GM18517 (cell line): ENCODE results near the gene GALP.
"Not testable (repeated sequence)": the region's sequence is repeated elsewhere in the genome, so short reads cannot be mapped to it uniquely, and the experiment has no call there.

Source experiments
- ATAC-seq: cut with Tn5 transposase; IDR thresholded peaks from one replicate; pipeline ENCODE4 v1.9.1; 2021; ENCODE audit warnings: mild to moderate bottlenecking, moderate library complexity; ENCODE audit not compliant: unreplicated experiment

The GALP gene

DNA sequence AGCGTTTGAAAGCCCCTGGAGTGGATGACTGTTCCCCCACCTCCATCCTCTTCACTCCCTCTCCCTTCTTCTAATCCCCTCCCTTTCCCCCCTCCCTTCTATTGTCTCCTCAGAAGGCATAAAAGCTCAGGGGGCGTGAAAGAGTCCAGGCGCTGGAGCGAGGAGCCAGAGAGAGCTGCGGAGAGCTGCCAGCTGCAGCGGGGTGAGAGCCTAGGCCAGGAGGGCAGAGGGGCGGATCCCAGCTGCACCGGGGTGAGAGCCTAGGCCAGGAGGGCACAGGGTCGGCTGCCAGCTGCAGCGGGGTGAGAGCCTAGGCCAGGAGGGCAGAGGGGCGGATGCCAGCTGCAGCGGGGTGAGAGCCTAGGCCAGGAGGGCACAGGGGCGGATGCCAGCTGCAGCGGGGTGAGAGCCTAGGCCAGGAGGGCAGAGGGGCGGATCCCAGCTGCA, at the start of gene GALP:
Gene GALP (plus strand): TSS at position 148 of the 447 bp plus-strand sequence. CDS start 1,101 bp downstream, outside the sequence.
- not testable (repeated sequence) for ATAC-seq

DNA sequence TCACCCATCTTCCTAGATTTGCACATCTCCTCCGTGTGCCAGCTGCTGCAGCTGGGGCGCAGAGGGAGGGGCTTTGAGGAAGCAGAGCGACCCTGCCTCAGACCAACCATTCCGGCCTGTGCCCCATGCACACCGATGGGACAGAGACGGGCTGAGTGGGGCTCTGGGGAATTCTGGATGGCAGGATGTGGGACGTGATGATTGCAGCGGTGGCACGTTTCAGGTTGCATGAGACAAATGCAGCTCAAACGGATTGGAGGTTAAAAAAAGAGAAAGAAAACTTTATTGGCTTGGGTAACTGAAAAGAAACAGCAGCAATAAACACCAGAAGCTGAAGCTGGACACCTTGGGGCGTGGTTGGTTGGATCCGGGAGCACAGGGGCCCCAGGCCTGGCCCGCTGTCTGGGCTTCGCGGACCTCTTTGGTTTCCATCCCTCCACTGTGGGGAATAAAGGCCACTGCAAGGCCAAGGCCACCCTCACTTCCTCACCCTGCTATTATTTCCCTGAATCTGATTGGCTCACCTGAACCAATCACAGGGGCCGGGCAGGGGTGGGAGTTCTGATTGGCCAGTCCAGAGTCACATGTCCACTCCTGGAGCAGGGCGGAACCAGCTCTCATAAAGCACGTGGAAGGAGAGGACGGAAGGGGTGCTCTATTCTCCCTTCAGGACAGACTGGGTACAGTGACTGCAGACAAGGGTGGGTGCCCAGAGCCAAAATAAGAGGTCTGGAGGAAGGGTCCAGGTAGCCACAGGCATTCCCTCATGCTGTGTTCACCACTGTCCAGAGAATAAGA, 48.6 kb upstream of the GALP start:
- ATAC-seq = no peak

DNA sequence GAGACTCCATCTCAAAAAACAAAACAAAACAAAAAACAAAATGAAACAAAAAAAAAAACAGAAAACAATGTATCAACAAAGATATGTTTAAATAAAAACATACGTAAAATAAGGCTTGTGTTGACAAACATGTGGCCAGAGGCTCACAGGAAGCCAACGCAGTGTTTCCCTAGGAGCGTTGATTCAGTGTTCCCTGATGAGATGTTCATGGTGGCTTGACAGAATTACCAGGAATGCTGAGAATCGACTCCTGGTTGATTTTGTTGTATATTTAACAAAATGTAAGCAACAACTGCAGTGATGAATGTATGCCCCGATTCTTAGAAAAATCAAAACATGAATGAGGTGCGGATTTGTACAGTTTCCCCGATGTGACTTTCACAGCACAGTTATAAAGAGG, 45.8 kb upstream of the GALP start:
- no peak for ATAC-seq

DNA sequence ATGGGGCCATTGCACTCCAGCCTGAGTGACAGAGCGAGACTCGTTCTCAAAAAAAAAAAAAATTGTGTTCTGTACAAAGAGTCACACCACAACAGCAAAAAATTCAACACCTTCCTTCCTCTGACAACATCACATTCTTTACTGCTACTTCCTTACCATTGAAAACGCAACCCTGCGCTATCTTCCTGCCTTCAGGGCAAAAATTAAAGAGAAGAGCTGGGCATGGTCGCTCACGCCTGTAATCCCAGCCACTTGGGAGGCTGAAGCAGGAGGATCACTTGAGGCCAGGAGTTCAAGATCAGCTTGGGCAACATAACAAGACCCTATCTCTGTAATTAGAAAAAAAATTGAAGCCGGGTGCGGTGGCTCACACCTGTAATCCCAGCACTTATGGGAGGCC, 44.2 kb upstream of the GALP start:
- ATAC-seq = no peak

DNA sequence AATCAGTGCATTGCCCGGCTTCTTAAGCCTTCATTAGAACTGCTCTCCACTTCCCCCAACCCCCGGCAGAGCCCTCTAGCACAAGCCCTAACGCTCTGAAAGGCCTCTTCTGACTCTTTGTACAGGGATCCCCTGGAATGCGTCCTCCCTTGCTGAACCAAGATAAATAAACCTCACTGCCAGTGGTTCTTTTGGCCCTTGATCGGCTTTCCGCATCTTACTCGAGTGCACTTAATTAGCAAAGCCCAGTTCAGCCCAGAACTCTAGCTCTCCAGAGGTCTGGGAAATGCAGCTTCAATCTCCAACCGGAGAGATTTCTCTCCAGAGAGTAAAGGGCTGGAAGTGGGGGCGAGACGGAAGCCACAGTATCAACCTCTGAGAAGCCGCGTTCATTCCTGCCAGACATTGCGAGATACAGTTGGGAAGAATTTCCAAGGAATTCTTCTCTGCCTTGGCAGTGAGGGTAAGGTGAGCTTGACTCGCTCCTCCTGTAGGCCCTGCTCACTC, 43.4 kb upstream of the GALP start:
- ATAC-seq = no peak

DNA sequence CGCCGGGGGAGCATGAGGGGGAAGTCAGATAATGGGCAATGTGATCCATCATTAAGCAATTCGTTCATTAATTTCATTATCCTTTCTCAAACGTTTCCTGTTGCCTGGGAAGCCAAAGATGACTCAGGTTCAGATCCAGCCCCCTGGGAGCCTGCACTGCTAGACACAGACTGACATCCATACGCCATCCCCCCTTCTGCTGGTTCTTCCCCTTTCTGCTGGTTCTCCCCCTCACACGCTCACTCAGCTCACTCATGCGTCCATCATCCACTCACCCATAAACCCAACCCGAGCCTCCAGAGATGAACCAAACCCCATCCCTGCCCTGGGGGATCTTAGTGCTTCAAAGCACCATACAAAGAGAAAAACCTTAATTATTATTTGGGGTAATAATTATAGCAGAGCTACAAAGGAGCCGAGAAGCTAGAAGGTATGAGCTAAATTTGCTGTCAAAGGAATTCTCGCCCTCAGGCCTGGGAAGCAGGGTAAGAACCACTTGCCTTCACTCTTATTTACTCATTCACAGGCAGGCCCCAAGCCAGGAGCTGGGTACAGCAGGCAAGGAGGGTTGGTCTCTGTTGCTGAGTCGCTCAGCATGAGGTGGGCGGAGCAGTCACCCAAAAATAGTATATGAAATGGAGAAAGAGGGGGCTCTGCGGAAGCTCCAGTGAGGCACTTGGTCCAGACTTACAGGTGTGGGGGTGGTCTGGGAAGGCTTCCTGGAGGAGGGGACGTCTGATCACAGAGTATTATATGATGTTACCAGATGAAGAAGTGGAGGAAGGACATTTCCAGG, 41.8 kb upstream of the GALP start:
- ATAC-seq = no peak

DNA sequence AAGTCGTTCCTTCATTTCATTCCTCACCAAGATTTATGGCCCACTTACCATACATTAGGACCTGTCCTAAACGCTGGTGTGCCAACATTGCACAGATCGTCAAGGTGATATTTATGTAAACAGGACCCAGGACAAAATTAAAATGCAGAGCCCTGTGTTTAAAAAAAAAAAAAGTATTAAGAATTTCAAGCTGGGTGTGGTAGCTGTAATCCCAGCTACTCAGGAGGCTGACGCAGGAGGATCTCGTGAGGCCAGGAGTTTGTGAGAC, 41.2 kb upstream of the GALP start:
- ATAC-seq = no peak

DNA sequence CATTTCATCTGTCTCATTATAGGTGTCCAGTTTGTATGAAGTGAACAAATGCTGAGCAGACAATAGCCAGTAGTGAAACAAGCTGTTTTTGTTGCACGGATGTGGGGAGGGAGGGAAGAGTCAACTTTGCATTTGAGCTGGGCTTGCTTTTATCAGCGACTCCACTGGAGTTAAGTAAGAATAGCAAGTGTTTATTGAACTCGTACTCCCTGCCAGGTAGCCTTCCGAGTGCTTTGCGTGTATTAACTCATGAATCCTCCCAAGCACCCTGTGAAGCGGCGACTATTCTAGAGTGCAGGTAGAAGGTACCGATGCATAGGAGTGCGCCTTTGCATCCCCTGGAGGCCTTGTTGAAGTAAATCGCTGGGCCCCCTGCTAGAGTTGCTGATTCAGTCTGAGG, 39.4 kb upstream of the GALP start:
- ATAC-seq = no peak

DNA sequence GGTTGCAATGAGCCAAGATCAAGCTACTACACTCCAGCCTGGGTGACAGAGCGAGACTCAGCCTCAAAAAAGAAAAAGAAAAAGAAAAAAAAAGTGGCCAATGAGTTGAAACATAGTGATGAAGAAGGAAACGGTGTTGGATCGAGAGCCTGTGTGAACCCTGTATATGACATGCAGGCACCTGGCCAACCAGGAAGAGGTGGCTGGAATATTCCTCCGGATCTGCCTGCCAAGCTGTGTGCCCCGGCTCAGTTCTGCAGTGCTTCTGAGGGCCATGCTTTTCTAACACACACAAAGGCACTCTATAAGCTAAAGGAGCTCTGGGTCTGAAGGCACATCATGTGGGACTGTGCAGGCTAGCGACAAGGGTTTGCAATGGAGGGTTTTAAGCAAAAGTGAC, 38.4 kb upstream of the GALP start:
- no peak for ATAC-seq

DNA sequence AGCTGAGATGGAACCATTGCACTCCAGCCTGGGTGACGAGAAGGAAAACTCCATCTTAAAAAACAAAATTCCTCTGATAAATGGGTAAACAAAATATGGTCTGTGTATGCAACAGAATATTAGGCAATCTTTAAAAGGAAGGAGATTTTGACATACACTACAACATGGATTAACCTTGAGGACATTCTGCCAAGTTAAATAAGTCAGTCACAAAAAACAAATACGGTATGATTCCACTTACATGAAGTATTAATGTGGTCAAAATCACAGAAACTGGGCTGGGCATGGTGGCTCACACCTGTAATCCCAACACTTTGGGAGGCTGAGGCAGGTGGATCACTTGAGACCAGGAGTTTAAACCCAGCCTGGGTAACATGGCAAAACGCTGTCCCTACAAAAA, 37.7 kb upstream of the GALP start:
- no peak for ATAC-seq

DNA sequence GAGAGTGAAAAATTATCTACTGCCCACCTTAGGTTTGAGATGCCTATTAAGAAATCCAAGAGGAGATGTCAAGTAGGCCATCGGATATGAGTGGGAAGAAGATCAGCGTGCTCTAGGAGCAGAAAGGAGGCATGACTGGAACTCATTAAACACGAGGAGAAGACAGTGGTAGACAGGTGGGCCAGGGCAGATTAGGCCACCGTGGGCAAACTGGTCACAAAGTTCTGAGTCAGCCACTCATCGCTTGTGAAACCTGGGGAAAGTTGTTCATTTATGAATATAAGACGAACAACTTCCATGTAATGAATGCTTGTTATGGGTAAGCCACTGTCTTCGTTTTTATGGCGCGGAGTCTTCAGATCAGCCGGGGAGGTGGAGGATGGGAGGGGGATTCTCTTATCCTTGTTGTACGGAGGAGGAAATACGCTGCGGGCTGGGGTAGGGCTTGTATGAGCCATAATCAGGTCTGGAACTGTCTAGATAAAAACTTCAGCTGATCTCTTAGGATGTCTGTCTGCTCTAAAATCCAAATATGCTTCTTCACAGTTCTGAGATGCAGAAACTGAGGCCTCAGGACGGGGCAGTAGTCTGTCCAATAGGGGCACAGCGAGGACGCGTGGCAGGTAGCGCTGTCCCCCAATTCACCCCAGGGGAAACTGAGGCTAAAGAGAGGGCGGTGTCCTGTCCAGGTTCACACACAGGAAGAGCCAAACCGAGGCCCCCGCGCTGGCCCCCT, 35.8 kb upstream of the GALP start:
- no peak for ATAC-seq

DNA sequence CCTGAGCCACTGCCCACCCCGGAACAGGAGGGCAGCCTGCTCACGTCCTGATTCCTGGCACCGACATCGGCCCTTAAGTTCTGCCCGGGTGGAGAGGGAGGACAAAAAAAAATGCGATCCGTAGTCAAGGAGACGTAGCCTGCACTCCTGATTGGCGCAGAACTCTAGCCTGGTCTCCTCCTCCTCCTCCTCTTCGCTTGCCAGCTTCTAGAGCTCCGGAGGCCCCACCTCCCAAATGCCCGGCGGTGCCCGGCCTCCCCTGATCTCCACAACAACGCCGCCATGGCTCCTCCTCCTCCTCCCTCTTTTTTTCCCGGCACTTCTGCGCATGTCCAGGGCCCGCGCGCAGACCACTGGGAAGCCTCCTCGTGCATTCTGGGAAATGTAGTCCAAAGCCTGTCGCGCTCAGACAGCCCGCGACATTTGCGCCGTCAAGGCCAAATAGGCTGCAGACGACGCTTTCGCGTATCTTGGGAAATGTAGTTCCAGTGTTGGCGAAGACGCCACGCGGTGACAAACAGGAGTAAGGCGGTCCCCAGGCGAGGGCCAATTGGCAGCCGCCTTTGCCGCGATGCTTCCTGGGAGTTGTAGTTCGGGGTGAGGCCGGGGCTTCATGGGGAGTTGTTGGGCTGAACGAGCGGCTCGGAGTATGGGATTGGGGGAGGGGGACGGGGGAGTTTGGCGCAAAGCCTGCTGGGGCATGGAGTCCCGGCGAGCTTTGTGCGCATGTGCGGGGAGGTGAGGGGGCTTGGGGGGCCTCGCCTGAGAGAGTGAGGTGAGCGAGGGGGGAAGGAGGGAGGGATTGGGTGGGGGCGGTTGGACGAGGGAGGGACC, 35.0 kb upstream of the GALP start, which contains the start of gene ZNF444:
Gene ZNF444 (plus strand): TSS at position 705 of the 834 bp plus-strand sequence. CDS start 5,625 bp downstream, outside the sequence.
- peak; percentile 91 for ATAC-seq

DNA sequence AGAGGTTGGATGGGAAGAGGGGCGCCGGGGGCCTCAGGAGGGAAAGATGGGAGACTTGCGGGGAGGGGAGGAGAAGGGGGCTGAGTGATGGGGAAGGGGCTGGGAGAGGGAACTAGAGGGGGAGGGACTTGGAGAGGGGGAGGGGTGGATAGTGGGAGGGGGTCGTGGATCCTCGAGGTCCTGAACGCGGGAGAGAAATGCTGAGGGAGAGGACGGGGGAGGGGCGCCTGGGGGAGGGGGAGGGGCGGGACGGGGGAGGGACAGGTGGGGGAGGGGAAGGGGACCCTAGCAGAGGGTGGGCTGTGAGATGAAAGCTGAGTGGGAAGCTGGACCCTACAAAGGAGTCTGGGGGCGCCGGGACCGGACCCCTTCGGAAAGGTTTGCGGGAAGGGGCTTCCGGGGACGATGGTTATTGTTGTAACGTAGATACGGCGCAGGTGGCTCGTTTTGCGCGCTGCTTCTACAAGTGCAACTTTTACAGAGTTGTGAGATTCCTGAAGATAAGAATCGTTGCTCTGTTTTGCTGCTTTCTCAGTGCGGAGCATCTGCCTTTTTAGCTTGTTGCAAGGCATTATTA, 34.3 kb upstream of the GALP start:
- ATAC-seq = no peak

DNA sequence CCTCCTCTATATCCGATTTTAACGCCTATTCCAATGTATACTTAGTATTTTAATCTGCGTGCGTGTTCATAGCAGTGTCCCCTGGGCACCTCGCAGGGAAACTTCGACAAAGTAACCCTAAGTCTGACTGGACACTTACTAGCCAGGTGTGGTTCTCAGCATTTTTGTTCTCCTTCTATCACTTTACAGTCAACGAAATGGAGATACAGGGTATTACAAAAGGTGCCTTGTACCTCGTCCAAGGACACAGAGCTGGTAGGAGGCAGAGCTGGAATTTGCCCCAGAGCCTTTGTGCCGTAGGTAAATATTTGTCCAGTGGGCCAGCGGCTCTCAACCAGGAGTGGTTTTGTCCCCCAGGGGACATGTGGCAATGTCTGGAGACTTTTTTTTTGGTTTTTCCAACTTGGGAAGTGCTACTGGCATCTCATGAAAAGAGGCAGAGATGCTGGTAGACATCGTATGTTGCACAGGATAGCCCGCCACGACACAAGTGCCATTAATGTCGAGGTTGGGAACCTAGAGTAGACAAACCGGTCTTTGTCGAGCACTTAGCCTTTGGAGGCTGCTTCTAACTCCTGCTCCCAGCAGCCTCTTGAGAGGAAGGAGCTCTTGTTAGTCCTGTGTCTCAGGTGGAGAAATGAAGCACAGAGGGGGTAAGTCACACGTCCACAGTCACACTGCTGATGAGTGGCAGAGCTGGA, 33.6 kb upstream of the GALP start:
- ATAC-seq = no peak

DNA sequence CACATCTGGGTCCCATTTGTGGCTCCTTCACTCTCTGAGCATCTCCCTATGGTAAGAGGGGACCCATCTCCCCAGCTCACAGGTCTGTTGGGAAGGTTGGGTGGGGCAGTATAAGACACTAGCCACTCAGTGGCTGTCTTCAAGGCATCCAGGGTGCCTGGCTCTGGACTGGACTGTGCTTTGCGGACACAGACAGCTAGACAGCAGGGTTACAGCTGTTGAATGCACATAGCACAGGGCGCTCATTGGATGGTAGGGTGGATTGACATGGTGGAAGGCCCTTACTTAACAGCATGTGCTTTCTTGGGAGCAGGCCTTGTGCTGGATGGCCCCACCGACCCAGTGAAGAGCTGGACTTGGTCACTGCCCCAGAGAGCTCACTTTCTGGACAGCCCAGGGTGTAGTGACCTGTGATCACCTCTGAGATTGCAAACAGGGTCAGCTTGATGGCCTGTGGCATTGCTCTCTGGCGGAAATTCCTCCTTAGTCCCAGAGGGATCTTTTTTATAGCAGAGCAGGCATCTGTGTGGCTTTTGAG, 32.8 kb upstream of the GALP start:
- ATAC-seq = no peak

DNA sequence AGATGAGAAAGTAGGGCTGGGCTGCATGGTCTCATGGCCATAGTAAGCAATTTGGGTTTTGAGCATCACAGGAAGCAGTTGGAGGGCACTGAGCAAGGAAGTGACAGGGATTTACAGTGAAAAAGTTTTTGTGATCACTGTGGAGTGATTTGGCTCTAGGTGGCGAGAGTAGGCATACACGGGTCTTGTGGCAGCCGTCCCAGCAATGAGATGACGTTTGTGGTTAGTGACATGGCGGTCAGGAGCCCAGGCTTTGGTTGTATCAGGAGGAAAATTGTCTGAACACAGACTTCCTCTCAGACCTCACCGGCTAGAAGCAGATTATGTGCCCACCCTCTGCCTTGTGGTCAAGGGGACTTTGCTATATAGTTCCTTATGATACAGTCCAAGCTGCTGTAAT, 31.4 kb upstream of the GALP start:
- no peak for ATAC-seq

DNA sequence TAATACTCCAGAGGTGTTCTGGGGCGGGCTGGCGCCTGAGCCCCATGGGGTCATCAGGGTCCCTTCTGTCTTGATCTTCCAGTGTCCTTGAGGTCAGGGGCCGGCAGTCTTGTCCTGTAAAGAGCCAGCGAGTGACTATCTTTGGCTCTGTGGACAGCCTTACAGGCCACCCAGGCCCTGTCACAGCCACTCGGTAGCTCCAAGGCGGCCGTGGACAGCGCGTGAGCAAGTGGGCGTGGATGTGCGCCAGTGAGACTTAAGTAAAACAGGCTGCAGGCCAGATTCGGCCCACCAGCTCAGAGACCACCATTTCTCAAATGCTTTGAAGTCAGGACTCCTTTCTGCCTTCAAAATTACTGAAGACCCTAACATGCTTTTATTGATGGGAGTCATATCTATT, 31.0 kb upstream of the GALP start:
- no peak for ATAC-seq

DNA sequence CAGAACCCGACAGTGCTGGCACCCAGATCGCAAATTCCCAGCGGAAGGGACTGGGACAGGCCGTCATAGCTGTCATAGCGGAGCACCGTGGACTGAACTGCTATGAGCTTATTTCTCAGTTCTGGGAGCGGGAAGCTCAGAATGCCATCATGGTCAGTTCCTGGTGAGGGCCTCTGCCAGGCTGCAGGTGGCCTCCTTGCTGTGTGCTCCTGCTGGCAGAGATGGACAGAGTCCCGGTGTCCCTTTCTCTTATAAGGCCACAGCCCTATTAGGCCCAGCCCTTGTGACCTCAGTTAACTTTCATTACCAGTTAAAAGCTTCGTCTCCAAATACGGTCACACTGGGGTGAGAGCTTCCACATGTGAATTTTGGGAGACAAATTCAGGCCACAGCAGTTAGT, 30.1 kb upstream of the GALP start:
- ATAC-seq = no peak

DNA sequence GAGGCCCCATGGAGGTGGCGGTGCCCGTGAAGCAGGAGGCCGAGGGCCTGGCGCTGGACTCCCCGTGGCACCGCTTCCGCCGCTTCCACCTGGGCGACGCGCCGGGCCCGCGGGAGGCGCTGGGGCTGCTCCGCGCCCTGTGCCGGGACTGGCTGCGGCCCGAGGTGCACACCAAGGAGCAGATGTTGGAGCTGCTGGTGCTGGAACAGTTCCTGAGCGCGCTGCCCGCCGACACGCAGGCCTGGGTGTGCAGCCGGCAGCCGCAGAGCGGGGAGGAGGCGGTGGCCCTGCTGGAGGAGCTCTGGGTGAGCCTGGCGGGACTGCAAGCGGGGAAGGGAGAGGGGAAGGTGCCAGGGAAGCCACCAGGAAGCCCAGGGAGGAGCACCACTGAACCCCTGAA, 28.9 kb upstream of the GALP start:
- ATAC-seq = no peak
